Effector memory CD8-positive, alpha-beta T cell (primary cell): ENCODE measurements around the gene KCNK13.
"Not testable (repeated sequence)": the region's sequence is repeated elsewhere in the genome, so short reads cannot be mapped to it uniquely, and the experiment has no call there.

Experiments
- ATAC-seq: fragments of 150-1000 bp; cut with Tn5 transposase; replicated peaks from 2 replicates; pipeline ENCODE4 v1.10.0; 2021; ENCODE audit warnings: mild to moderate bottlenecking, moderate library complexity
- DNase-seq, 3 experiments: peaks; one replicate each; pipeline ENCODE4 v3.0.0; 2021
- H3K27ac Mint-ChIP-seq, 2 donors: one replicate each; pipeline ENCODE4 v1.8.0; 2022; ENCODE audit warnings: mild to moderate bottlenecking in 2 of 2, mixed read lengths in 2 of 2, moderate library complexity in 2 of 2
- H3K27me3 Mint-ChIP-seq, 2 donors: one replicate each; pipeline ENCODE4 v1.8.0; 2022; ENCODE audit warnings: mixed read lengths in 2 of 2
- H3K36me3 Mint-ChIP-seq: one replicate; pipeline ENCODE4 v1.8.0; 2022; ENCODE audit warnings: mild to moderate bottlenecking, moderate library complexity, mixed read lengths; ENCODE audit not compliant: insufficient read depth
- H3K4me1 Mint-ChIP-seq, 2 donors: one replicate each; pipeline ENCODE4 v1.8.0; 2022; ENCODE audit warnings: low read depth in 2 of 2, mixed read lengths in 2 of 2
- H3K4me3 Mint-ChIP-seq, 2 donors: one replicate each; pipeline ENCODE4 v1.8.0; 2022; ENCODE audit warnings: mild to moderate bottlenecking in 2 of 2, mixed read lengths in 2 of 2, moderate library complexity in 2 of 2
- H3K9me3 Mint-ChIP-seq, 2 donors: one replicate each; pipeline ENCODE4 v1.8.0; 2022; ENCODE audit warnings: mixed read lengths in 2 of 2
- total RNA-seq, 9 experiments: gene quantifications; one replicate each; lab custom pipeline; 2026; lab: John Stamatoyannopoulos, UW

The KCNK13 gene
- 0 to 0.12 (median 0) reads per million in 9 experiments for total RNA-seq

DNA sequence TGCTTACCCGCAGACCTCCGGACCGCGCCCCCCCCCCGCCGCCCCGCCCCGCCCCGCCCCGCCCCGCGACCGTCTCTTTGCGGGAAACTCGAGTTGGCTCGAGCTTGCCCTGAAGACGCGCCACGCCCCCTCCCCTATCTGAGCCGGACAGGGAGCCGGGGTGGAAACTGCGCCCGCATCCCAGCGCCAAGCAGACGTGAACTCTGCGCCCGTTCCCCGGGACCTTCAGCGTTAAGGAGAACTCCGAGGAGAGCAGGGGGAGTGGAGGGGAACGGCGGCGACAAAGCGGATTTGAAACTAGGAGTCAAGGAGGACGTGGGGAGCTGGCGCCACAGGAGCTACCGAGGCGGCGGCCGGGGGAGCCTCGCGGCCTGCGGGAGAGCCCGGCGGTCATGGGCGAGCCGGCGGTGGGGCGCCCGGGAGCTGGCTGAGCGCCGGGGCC is at the start of gene KCNK13:
KCNK13 (plus strand) TSS at position 310 of the 442 bp plus-strand sequence. CDS start 212 bp downstream, outside the sequence.
- Mint-ChIP-seq H3K4me1 (peaks cover 19 to 21% of the 10 kb centered on the region in 2 donors), H3K4me3 (peak within 1 kb of the TSS; percentile 76 to 80), H3K9me3 (no peaks in the 10 kb centered on the region), H3K36me3 (no peaks in the 10 kb centered on the region), H3K27ac (no peak within 1 kb of the TSS), H3K27me3 (peaks cover 49 to 76% of the 10 kb centered on the region in 2 donors)
- ATAC-seq (no peak), DNase-seq (no peak)

GRCh38 chr14:90017371-90017770 is 44.4 kb upstream of the KCNK13 start:
- no peak overlapping the region for H3K27ac Mint-ChIP-seq
- H3K4me3 Mint-ChIP-seq: no peak overlapping the region
- H3K4me1 Mint-ChIP-seq: peaks cover 4 to 5% of the 10 kb centered on the region in 2 donors
- H3K27me3 Mint-ChIP-seq: no peaks in the 10 kb centered on the region
- ATAC-seq: no peak
- DNase-seq: no peak
- H3K9me3 Mint-ChIP-seq: no peaks in the 10 kb centered on the region
- H3K36me3 Mint-ChIP-seq: peaks cover 30% of the 10 kb centered on the region

GRCh38 chr14:90019824-90020523 is 41.8 kb upstream of the KCNK13 start:
- DNase-seq (no peak), ATAC-seq (no peak)

DNA sequence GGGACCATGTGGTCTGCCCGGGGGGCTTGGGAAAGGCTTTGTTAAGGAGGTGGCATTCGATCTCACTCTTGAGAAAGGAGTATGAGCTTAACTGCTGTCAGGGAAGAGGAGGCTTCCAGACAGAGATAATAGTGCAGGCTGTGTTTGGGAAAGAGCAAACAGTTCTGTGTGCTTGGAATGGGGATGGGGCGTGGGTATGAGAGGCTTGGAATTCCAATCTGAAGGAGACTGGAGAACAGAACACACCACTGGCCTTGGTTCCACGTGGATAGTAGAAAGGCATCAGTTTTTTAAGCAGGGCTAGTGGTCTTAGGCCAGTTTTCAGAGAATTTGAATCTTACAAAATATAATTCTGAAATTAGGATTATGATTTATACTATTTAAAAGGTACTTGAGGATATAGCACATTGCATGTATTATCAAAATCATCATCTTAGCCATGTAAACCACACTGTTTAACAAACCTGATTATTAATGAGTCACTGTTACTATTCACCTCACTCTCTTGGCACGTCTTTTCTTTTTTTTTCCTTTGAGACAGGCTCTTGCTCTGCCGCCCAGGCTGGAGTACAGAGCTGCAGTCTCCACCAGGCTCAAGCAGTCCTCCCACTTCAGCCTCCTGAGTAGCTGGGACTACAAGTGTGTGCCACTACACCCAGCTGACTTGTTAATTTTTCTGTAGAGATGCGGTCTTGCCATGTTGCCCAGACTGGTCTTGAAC is 38.5 kb upstream of the KCNK13 start:
- H3K4me1 Mint-ChIP-seq: peaks cover 6 to 9% of the 10 kb centered on the region in 2 donors
- H3K27ac Mint-ChIP-seq: no peak overlapping the region
- H3K36me3 Mint-ChIP-seq: peaks cover 38% of the 10 kb centered on the region
- peaks cover 0 to 3% of the 10 kb centered on the region in 2 donors for H3K9me3 Mint-ChIP-seq
- no peak overlapping the region for H3K4me3 Mint-ChIP-seq
- ATAC-seq (no peak), DNase-seq (no peak)
- H3K27me3 Mint-ChIP-seq: no peaks in the 10 kb centered on the region

More at GRCh38 chr14:90019824-90020523, 41.8 kb upstream of the KCNK13 start:
- no peaks in the 10 kb centered on the region for H3K9me3 Mint-ChIP-seq
- peaks cover 44% of the 10 kb centered on the region for H3K36me3 Mint-ChIP-seq
- H3K4me1 Mint-ChIP-seq: peaks cover 4 to 7% of the 10 kb centered on the region in 2 donors
- no peak overlapping the region for H3K4me3 Mint-ChIP-seq
- H3K27ac Mint-ChIP-seq: peak overlapping the region in 1 of 2 donors; percentile 11
- no peaks in the 10 kb centered on the region for H3K27me3 Mint-ChIP-seq

GRCh38 chr14:90024910-90025309 is 36.9 kb upstream of the KCNK13 start:
- ATAC-seq (no peak), DNase-seq (no peak)
- peaks cover 3 to 7% of the 10 kb centered on the region in 2 donors for H3K4me1 Mint-ChIP-seq
- H3K27ac Mint-ChIP-seq: no peak overlapping the region
- H3K36me3 Mint-ChIP-seq: peaks cover 30% of the 10 kb centered on the region
- no peaks in the 10 kb centered on the region for H3K27me3 Mint-ChIP-seq
- no peak overlapping the region for H3K4me3 Mint-ChIP-seq
- peaks cover 0 to 3% of the 10 kb centered on the region in 2 donors for H3K9me3 Mint-ChIP-seq

GRCh38 chr14:90026608-90027007 is 35.2 kb upstream of the KCNK13 start:
- H3K9me3 Mint-ChIP-seq, H3K4me1 Mint-ChIP-seq, H3K27me3 Mint-ChIP-seq, DNase-seq, ATAC-seq, H3K4me3 Mint-ChIP-seq, H3K27ac Mint-ChIP-seq: not testable (repeated sequence)
- peaks cover 23% of the 10 kb centered on the region for H3K36me3 Mint-ChIP-seq

DNA sequence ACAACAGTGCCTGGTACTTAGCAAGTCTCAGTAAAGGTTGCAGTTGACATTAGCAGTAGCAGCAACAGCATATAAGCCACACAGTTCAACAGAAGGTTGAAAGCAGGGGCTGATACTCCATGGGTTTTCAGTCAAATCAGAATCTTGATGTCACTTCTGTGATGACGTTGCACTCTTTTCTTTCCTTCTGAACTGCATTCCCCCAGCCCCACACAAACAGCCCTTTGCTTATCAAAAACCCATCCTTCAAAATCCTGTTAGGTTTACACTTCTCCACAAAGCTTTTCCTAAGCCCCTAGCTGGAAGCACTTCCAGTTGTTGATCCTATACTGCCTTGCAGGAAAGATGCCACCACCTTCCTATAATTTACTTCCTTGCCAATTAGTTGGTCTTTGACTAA is 34.0 kb upstream of the KCNK13 start:
- DNase-seq (no peak), ATAC-seq (no peak)
- no peak overlapping the region for H3K4me3 Mint-ChIP-seq

GRCh38 chr14:90034156-90034555 is 27.6 kb upstream of the KCNK13 start:
- Mint-ChIP-seq H3K9me3 (no peaks in the 10 kb centered on the region), H3K4me1 (no peaks in the 10 kb centered on the region), H3K27ac (no peak overlapping the region), H3K36me3 (peaks cover 30% of the 10 kb centered on the region), H3K27me3 (no peaks in the 10 kb centered on the region), H3K4me3 (no peak overlapping the region)
- ATAC-seq (no peak), DNase-seq (no peak)

More for the DNA sequence above, 34.0 kb upstream of the KCNK13 start:
- Mint-ChIP-seq H3K36me3 (peaks cover 23% of the 10 kb centered on the region), H3K4me1 (peaks cover 3 to 4% of the 10 kb centered on the region in 2 donors), H3K9me3 (peaks cover 0 to 3% of the 10 kb centered on the region in 2 donors), H3K27me3 (no peaks in the 10 kb centered on the region), H3K27ac (no peak overlapping the region)

- peaks cover 30% of the 10 kb centered on the region for H3K36me3 Mint-ChIP-seq
- no peaks in the 10 kb centered on the region for H3K4me1 Mint-ChIP-seq
- no peak for ATAC-seq
- no peaks in the 10 kb centered on the region for H3K27me3 Mint-ChIP-seq
- H3K9me3 Mint-ChIP-seq: no peaks in the 10 kb centered on the region
- peak overlapping the region in 1 of 2 donors; percentile 25 for H3K27ac Mint-ChIP-seq
- no peak for DNase-seq
- no peak overlapping the region for H3K4me3 Mint-ChIP-seq
These were observed 26.8 kb upstream of the KCNK13 start for GRCh38 chr14:90034835-90035525.

- ATAC-seq: no peak
- Mint-ChIP-seq H3K27me3 (no peaks in the 10 kb centered on the region), H3K4me3 (no peak overlapping the region), H3K9me3 (no peaks in the 10 kb centered on the region), H3K27ac (no peak overlapping the region), H3K36me3 (peaks cover 25% of the 10 kb centered on the region), H3K4me1 (no peaks in the 10 kb centered on the region)
- no peak for DNase-seq
These were observed 22.4 kb upstream of the KCNK13 start for GRCh38 chr14:90039253-90040010.

GRCh38 chr14:90040411-90040810 is 21.4 kb upstream of the KCNK13 start:
- H3K27ac Mint-ChIP-seq: no peak overlapping the region

DNA sequence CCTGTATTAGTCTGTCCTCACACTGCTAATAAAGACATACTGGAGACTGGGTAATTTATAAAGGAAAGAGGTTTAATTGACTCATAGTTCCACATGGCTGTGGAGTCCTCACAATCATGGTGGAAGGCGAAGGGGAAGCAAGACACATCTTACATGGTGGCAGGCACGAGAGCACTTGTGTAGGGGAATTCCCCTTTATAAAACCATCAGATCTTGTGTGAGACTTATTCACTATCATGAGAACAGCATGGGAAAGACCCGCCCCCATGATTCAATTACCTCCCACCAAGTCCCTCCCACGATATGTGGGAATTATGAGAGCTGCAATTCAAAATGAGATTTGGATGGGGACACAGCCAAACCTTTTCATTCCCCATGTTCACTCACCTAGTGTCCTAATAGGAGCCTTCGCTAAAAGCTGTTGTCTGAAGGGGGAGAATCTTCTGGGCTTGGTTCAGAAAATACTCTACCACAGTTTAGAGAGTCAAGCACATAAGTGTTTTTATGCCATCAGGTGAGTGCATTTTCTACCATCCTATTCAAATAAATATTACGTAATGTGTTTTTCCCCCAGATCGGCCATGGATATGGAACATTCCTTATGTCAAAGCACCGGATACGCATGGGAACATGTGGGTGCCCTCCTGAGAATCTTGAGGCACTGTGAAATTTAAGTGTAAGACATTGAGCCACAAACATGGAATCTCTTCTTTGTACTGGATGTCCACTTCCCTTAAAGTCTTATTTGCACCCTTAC is 19.1 kb upstream of the KCNK13 start:
- Mint-ChIP-seq H3K9me3 (no peaks in the 10 kb centered on the region), H3K36me3 (peaks cover 22% of the 10 kb centered on the region), H3K4me3 (no peak overlapping the region), H3K4me1 (no peaks in the 10 kb centered on the region), H3K27me3 (no peaks in the 10 kb centered on the region), H3K27ac (no peak overlapping the region)
- DNase-seq: no peak
- no peak for ATAC-seq

More at GRCh38 chr14:90040411-90040810, 21.4 kb upstream of the KCNK13 start:
- H3K36me3 Mint-ChIP-seq: peaks cover 15% of the 10 kb centered on the region
- H3K4me1 Mint-ChIP-seq: no peaks in the 10 kb centered on the region
- H3K9me3 Mint-ChIP-seq: no peaks in the 10 kb centered on the region
- ATAC-seq (no peak), DNase-seq (no peak)
- no peak overlapping the region for H3K4me3 Mint-ChIP-seq
- no peaks in the 10 kb centered on the region for H3K27me3 Mint-ChIP-seq
